IPS-NIHi7 (cell line): Measurements from ENCODE around the gene MACROD1.
"Not testable (repeated sequence)": the region's sequence is repeated elsewhere in the genome, so short reads cannot be mapped to it uniquely, and the experiment has no call there.

Experiments
- DNase-seq: peaks from one replicate; pipeline ENCODE4 v3.0.0; 2012; ENCODE audit warnings: mixed read lengths; ENCODE audit errors: extremely low spot score

The MACROD1 gene

GRCh38 chr11:63998558-63999348 is 167.2 kb downstream of the MACROD1 start:
- DNase-seq = peak; percentile 72

- DNase-seq = no peak
Observed at GRCh38 chr11:63997801-63998337, 168.0 kb downstream of the MACROD1 start.

GRCh38 chr11:63997104-63997700 is 168.7 kb downstream of the MACROD1 start:
- DNase-seq = no peak

- no peak for DNase-seq
Observed at GRCh38 chr11:63996512-63996911, 169.4 kb downstream of the MACROD1 start.

GRCh38 chr11:63993993-63994392 is 171.9 kb downstream of the MACROD1 start:
- DNase-seq = no peak

- no peak for DNase-seq
Observed at GRCh38 chr11:63993100-63993499, 172.8 kb downstream of the MACROD1 start.

- no peak for DNase-seq
Observed at GRCh38 chr11:63991558-63991957, 174.4 kb downstream of the MACROD1 start.

- DNase-seq = no peak
Observed at GRCh38 chr11:63986932-63987513, 178.9 kb downstream of the MACROD1 start.

- DNase-seq = peak; percentile 96
Observed at GRCh38 chr11:63986156-63986931, 179.6 kb downstream of the MACROD1 start, which contains the start of gene OTUB1. Gene OTUB1, plus strand, starts transcription at chr11:63986438. Its CDS starts 19 bp downstream, at chr11:63986457.

- DNase-seq = no peak
Observed at GRCh38 chr11:63985812-63986155, 180.1 kb downstream of the MACROD1 start.

- no peak for DNase-seq
Observed at GRCh38 chr11:63979426-63979825, 186.5 kb downstream of the MACROD1 start.

GRCh38 chr11:63978551-63979239 is 187.2 kb downstream of the MACROD1 start:
- DNase-seq = peak; percentile 48

GRCh38 chr11:63974259-63975143 is 191.4 kb downstream of the MACROD1 start, which contains the start of gene COX8A:
Gene COX8A, plus strand, starts transcription at chr11:63974620. Its CDS starts 61 bp downstream, at chr11:63974681.
- peak; percentile 97 for DNase-seq

GRCh38 chr11:63973912-63974258 is 192.0 kb downstream of the MACROD1 start:
- not testable (repeated sequence) for DNase-seq

- no peak for DNase-seq
Observed at GRCh38 chr11:63970902-63971301, 195.0 kb downstream of the MACROD1 start.

GRCh38 chr11:63969461-63969860 is 196.5 kb downstream of the MACROD1 start:
- DNase-seq = no peak

GRCh38 chr11:63966444-63966843 is 199.5 kb downstream of the MACROD1 start:
- DNase-seq = no peak

- not testable (repeated sequence) for DNase-seq
Observed at GRCh38 chr11:63963895-63964294, 202.0 kb downstream of the MACROD1 start.

- DNase-seq = peak; percentile 64
Observed at GRCh38 chr11:63961608-63962412, 204.1 kb downstream of the MACROD1 start.
